Right kidney (tissue), 9 donors: Measurements from ENCODE around the gene MRTFA.
"Not testable (repeated sequence)": the region's sequence is repeated elsewhere in the genome, so short reads cannot be mapped to it uniquely, and the experiment has no call there.

Source experiments
- DNase-seq: peaks from one replicate; pipeline ENCODE4 v3.0.0-alpha.2; 2016
- long read RNA-seq, 8 donors: transcript quantifications; one replicate each; lab custom pipeline, GENCODE V29; 2026

The MRTFA gene
- long read RNA-seq, donor 1 = 0 reads
- long read RNA-seq, donor 2 = 0 reads
- long read RNA-seq, donor 3, partial matches to known transcripts = 0 of 1 reads
- long read RNA-seq, donor 3, other reads (novel, unspliced or antisense) = 0 of 1 reads
- long read RNA-seq, donor 4, full-length matches to known transcripts = 2 of 10 reads
- long read RNA-seq, donor 4, partial matches to known transcripts = 8 of 10 reads
- long read RNA-seq, donor 4, other reads (novel, unspliced or antisense) = 0 of 10 reads
- long read RNA-seq, donor 5, full-length matches to known transcripts = 3 of 3 reads
- long read RNA-seq, donor 5, partial matches to known transcripts = 0 of 3 reads
- long read RNA-seq, donor 5, other reads (novel, unspliced or antisense) = 0 of 3 reads
- long read RNA-seq, donor 6, full-length matches to known transcripts = 1 of 1 reads
- long read RNA-seq, donor 6, partial matches to known transcripts = 0 of 1 reads
- long read RNA-seq, donor 6, other reads (novel, unspliced or antisense) = 0 of 1 reads
- long read RNA-seq, donor 7, full-length matches to known transcripts = 5 of 21 reads
- long read RNA-seq, donor 7, partial matches to known transcripts = 16 of 21 reads
- long read RNA-seq, donor 7, other reads (novel, unspliced or antisense) = 0 of 21 reads
- long read RNA-seq, donor 8 = 0 reads

- DNase-seq = peak; percentile 99
These were observed at the start of gene MRTFA for GRCh38 chr22:40636380-40637182. Gene MRTFA (minus strand): TSS chr22:40636719.

DNA sequence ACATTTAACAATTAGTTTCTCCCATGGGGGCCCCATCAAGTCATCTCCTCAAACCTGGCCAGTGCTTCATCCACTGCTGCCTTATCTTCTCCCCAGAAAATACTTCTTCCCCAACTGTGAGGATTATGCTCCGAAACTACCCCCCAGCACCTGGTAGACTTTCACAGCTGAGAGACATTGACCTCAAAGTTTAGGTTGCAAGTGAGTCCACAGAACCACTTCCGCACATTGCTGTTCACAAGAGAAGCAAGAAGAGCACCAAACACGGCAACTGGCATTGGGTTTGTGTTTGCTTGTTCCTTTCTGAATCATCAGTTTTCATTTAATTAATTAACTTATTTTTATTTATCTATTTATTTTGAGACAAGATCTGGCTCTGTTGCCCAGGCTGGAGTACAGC is 48.9 kb upstream of the MRTFA start:
- DNase-seq = no peak

- DNase-seq = no peak
These were observed 48.2 kb upstream of the MRTFA start for GRCh38 chr22:40684728-40685127.

- no peak for DNase-seq
These were observed 44.9 kb upstream of the MRTFA start for GRCh38 chr22:40681451-40681850.

DNA sequence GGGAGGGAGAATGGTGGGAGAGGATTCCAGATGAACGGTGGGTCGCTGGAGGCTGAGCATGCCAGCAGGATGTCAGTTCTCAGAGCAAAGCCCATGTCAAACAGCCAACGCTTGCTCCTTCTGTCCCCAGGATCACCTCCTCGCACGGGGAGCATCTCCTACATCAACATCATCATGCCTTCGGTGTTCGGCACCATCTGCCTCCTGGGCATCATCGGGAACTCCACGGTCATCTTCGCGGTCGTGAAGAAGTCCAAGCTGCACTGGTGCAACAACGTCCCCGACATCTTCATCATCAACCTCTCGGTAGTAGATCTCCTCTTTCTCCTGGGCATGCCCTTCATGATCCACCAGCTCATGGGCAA is 44.3 kb upstream of the MRTFA start:
- DNase-seq = no peak

DNA sequence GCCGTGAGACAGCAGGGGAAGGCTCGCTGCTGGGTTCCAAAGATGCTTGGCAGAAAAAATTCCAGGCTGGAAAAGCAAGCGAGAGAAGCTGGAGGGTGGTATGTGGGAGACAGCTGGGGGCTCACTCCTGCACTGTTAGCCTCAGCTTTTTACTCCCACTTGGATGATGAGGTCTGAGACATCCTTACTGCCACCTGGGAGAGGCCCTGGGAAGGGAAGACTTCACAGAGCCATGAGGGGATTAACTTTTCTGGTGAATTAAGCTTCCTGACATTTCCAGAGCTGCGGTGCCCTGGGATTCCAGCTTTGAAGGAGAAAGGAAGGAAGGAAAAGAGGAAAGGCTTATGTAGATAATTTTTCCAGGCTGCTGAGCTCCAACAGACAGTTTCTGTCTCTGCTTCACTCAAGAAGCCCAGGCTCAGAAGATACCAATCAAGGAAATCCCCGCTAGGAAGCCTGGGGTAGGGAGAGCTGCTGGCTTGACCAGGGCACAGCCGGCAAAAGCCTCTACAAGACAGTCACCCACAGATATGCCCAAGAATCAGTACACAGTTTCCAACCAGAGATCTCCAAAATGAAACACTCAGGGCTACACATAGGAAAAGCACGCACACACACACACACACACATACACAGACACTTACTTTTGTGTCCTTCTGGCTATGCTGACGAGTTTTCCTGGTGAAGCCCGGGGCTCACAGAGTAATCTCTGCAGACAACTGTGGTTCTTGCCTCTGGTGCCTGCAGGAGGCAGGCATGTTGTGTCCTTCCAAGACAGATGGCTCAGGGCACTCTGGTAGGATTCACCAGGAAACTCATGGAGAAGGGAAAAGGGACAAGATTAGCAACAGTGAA is 43.7 kb upstream of the MRTFA start:
- DNase-seq = no peak

DNA sequence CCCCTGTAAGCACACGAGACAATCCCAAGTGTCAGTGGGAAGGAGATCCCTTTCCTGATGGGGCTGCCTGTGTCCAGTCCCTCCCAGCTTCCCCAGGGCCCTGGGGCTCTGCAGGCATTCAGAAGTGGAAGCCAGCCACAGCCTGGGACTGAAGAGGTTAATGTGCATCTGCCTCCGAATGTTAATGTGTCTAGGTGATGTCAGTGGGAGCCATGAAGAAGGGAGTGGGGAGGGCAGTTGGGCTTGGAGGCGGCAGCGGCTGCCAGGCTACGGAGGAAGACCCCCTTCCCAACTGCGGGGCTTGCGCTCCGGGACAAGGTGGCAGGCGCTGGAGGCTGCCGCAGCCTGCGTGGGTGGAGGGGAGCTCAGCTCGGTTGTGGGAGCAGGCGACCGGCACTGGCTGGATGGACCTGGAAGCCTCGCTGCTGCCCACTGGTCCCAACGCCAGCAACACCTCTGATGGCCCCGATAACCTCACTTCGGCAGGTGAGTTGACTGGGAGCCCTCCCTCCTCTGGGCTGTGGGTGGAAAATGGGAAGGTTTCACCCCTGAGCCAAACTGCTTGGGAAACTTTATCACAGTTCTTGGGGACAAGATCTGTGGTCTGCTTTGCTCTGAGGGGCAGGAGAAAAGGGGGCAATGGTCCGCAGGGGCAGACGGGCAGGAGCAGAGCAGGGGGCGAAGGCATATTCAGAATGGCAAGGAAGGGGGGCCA is 42.9 kb upstream of the MRTFA start, which contains the start of gene MCHR1:
Gene MCHR1, plus strand, starts transcription at position 236 of the 715 bp plus-strand sequence. Its CDS starts 169 bp downstream, at position 405.
- DNase-seq = peak; percentile 51

DNA sequence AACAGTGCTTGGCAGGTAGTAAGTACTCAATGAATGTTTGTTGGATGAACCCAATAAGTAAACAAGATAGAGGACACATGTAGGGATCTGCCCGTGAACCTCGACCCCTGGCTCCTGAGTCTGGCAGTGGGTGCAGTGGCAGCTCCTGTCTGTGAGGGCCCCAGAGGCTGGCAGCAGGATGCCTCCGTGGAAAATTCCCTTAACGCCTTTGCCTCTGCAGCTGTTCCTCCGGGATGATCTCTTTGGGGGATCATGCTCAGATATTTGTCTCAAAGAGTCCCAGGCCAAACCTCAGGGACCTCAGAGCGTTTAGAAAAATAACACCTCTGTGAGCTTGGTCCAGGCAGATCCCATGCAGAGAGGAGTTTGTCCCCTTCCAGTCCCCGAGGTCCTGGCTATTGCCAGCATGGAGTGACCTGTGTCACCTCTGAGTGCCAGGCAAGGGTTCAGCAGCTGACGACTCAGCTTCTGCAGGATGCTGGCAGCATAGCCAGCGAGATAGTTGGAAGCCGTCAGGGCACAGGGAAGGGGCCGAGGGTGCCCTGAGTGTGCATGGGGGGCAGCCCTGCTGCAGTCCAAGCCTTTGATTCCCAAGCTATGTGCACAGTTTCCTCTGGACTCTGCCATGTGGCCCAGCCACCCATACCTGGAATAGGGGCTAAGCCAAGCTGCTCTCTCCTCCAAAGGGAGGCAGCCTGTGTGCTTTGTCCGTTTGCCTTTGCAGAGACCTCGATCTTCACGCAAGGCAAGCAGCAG is 42.2 kb upstream of the MRTFA start:
- DNase-seq = no peak

- DNase-seq = no peak
These were observed 40.1 kb upstream of the MRTFA start for GRCh38 chr22:40676644-40677043.

DNA sequence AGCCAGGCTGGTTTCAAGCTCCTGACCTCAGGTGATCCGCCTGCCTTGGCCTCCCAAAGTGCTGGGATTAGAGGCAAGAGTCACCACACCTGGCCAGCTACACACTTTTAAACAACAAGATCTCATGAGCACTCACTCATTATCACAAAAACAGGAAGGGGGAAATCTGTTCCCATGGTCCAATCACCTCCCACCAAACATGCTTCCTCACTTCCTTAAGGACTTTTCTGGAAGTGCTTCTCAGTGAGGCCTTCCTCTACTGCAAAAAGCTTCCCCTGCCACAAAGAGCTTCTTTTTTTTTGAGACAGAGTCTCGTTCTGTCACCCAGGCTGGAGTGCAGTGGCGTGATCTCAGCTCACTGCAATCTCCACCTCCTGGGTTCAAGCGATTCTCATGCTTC is 39.6 kb upstream of the MRTFA start:
- not testable (repeated sequence) for DNase-seq

DNA sequence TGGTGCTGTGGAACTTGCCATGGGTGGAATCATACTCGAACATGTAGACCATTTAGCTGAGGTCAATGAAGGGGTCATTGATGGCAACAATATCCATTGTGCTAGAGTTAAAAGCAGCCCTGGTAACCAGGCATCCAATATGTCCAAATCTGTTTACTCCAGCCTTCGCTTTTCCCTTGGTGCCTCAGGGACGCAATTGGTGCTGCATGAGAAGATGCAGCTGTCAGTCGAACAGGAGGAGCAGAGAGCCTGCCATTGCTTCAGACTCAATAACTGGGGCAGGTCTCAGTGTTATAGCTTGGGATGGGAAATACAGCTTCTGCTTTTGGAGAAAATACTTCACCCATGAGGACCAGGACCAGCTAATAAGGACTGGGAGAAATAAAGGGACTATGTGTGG is 37.8 kb upstream of the MRTFA start:
- DNase-seq = no peak

DNA sequence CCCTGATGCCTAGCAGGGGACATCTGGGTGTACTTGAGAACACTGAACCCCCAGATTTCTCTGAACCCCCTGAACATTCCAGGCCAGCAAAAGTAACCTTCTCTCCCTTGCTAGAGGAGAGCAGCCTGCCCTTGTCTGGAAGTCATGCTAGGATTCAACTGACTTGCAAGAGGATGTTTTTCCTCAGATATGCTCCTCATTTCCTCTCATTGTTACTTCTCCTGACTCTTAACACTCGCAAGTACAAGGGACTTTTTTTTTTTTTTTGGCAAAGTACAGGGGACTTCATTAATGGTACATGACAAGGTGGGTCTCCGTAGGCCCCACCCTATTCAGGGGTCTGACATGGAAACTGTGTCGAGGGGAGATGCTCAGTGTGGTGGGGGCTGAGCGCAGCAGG is 36.5 kb upstream of the MRTFA start:
- no peak for DNase-seq

DNA sequence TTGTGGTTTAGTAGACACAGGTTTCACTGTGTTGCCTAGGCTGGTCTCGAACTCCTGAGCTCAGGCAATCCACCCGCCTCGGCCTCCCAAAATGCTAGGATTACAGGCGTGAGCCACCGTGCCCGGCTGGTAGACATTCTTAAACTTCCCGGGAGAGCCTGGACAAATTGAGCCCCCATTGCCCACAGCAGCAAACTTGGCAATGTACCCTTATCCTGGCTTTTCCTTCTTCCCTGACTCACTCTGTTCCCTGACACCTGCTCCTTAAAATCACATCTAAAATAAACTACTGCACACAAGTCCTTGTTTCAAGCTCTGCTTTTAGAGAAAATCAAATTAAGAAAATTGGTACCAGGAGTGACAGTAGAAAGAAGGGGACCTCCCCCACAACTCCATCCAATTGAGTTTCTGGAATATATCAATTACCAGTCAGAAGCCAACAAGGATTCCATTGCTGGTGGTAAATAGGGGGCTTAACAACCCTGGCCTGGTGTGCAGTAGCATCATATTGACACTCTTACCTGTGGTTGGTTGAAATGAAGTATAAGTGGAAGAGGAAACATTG is 35.4 kb upstream of the MRTFA start:
- DNase-seq = no peak

DNA sequence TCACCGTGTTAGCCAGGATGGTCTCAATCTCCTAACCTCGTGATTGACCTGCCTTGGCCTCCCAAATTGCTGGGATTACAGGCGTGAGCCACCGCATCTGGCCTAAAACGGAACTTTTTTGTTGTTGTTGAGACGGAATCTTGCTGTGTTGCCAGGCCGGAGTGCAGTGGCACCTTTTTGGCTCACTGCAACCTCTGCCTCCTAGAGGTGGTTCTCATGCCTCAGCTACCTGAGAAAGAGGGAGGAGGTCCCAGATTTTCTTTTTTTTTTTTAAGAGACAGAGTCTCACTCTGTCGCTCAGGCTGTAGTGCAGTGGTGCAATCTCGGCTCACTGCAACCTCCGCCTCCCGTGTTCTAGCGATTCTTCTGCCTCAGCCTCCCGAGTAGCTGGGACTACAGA is 34.9 kb upstream of the MRTFA start:
- no peak for DNase-seq

DNA sequence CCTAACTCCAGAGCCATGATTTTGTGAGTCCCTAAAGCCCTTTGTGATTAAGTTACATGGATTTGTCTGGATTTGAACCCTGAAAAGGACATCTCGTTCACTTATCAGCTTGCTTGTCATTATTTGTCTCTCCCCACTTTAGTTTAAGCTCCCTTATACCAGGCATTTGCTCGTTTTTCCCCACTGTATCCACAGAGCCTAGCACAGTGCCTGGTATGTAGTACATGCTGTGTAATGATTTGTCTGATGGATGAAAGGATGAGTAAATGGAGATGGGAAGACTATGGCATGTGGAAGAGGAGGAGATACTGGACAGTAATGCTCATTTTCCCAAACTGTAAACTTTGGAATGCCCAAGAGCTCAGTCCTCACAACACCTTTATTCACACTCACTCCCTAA is 33.5 kb upstream of the MRTFA start:
- DNase-seq = no peak

DNA sequence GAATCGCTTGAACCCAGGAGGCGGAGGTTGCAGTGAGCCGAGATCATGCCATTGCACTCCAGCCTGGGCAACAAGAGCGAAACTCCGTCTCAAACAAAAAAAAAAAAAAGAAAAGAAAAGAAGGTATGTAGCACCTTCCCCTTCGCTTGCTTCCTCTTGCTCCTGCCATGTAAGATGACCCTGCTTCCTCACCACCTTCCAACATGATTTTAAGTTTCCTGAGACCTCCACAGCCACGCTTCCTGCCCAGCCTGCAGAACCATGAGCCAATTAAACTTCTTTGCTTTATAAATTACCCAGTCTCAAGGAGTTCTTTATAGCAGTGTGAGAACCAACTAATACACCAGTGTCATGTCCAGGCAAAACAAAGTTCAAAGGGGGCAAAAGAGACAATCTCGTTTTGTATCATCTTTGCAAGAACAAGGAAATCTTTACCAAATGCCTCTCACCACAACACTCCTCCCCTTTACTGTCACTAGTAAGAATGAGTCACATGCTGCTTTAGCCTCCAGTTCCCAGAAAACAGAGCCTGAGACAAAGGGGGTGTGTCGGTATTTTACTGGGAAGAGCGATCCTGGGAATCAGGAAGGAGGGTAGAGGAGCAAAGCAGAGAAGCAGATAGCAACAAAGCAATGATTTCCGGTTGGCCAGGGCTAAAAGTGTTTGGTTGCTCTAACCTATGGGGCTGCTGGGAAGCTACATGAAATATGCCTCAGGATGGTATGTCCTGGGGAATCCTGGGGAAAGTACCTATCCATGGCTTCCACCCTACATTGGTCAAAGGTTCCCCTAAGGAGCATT is 32.3 kb upstream of the MRTFA start:
- DNase-seq = no peak

DNA sequence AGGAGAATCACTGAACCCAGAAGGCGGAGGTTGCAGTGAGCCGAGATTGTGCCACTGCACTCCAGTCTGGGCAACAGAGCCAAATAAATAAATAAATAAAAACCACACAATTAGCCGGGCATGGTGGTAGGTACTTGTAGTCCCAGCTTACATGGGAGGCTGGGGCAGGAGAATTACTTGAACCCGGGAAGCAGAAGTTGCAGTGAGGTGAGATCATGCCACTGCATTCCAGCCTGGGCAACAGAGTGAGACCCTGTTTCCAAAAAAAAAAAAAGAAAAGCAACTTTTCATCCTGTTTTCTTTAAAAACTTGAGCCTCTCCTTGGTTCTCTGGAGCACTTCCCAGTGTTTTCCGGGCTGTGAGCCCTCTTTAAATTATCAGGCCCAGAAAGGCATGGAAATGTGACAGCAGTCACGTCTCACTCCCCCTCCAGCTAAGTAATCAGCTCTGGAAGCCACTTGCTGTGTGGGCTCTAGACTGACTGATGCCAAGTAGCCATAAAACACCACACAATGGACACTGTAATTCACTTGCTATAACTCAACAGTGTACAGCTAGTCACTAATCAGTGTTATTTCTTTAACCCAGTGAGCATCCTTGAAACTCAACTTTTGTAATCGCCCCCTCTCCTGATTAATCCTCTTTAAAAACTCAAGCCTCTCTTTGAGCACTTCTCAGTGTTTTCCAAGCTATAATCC is 29.8 kb upstream of the MRTFA start:
- DNase-seq = no peak

GRCh38 chr22:40665312-40665711 is 28.8 kb upstream of the MRTFA start:
- DNase-seq = no peak

DNA sequence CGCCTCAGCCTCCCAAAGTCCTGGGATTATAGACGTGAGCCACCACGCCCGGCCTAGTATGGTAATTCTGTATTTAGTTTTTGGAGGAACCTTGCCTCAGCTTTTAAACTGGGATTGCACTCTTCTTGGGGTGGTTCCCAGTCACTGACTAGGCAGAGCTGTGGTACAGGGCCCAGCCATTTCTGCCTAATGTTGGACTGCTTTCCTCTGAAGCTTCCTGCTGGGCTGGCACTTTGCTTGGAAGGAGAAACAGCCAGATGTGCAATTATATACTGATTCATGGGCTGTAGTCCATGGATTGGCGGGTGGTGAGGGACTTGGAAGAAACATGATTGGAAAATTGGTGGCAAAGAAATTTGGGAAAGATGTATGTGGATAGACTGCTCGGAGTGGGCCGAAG is 25.2 kb upstream of the MRTFA start:
- DNase-seq = no peak
